ENCODE data around the gene RPS28.

DNA sequence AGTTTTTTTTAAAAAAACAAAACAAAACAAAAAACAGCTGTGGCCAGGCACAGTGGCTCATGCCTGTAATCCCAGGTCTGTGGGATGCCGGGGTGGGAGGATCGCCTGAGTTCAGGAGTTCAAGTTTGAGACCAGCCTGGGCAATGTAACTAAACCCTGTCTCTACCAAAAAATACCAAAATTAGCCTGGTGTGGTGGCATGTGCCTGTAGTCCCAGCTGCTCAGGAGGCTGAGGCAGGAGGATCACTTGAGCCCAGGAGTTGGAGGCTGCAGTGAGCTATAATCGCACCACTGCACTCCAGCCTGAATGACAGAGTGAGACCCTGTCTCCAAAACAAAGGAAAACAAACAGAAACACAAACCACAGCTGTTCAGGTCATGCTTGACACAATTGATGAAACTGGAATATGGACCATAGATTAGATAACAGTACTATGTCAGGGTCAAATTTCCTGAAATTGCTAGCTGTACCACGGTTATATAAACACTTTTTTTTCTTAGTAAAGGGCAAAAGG is 35.8 kb downstream of the RPS28 start:
- no peak for TF ChIP-seq POLR2A (IDR thresholded peaks at IDR 0.05)
- TF ChIP-seq, protein P1, sequence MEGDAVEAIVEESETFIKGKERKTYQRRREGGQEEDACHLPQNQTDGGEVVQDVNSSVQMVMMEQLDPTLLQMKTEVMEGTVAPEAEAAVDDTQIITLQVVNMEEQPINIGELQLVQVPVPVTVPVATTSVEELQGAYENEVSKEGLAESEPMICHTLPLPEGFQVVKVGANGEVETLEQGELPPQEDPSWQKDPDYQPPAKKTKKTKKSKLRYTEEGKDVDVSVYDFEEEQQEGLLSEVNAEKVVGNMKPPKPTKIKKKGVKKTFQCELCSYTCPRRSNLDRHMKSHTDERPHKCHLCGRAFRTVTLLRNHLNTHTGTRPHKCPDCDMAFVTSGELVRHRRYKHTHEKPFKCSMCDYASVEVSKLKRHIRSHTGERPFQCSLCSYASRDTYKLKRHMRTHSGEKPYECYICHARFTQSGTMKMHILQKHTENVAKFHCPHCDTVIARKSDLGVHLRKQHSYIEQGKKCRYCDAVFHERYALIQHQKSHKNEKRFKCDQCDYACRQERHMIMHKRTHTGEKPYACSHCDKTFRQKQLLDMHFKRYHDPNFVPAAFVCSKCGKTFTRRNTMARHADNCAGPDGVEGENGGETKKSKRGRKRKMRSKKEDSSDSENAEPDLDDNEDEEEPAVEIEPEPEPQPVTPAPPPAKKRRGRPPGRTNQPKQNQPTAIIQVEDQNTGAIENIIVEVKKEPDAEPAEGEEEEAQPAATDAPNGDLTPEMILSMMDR (IDR thresholded peaks at IDR 0.05): no peak
- TF ChIP-seq POLR2AphosphoS5 (IDR thresholded peaks at IDR 0.05): no peak

Data from transverse colon (tissue), 4 donors.